M059J (cell line): Measurements from ENCODE around the gene CNIH4. TPM values are rescaled to one million over a fixed set of nuclear protein-coding genes. Genes with fewer than 3 reads are reported as not detected.

Experiments used
- DNase-seq: peaks from one replicate; pipeline ENCODE4 v3.0.0-alpha.2; 2012; ENCODE audit warnings: low read depth
- total RNA-seq: library from RNA; depleted of rRNA; stranded (reverse); fragments of >200 nt; shearing (Covaris generic); gene quantifications from 2 replicates; pipeline ENCODE4 v1.2.3, GENCODE V29; 2014; rRNA removed

Gene CNIH4
- 72.0 and 92.6 TPM in 2 replicates for total RNA-seq

- DNase-seq: peak; percentile 97
These were observed at the start of gene CNIH4 for GRCh38 chr1:224356685-224357625. Gene CNIH4 (plus strand): TSS chr1:224356879. CDS start chr1:224356925, 46 bp downstream.

- no peak for DNase-seq
These were observed 48.6 kb upstream of the CNIH4 start for GRCh38 chr1:224308064-224308463.

GRCh38 chr1:224311503-224311902 lies 45.2 kb upstream of the CNIH4 start:
- DNase-seq: peak; percentile 61

- DNase-seq: no peak
These were observed 44.7 kb upstream of the CNIH4 start for GRCh38 chr1:224312025-224312424.

- no peak for DNase-seq
These were observed 39.2 kb upstream of the CNIH4 start for GRCh38 chr1:224317383-224318045.

GRCh38 chr1:224321706-224322105 lies 35.0 kb upstream of the CNIH4 start:
- no peak for DNase-seq

GRCh38 chr1:224325959-224326358 lies 30.7 kb upstream of the CNIH4 start:
- DNase-seq: no peak

GRCh38 chr1:224328644-224329043 lies 28.0 kb upstream of the CNIH4 start:
- no peak for DNase-seq

- DNase-seq: no peak
These were observed 27.2 kb upstream of the CNIH4 start for GRCh38 chr1:224329484-224329841.

GRCh38 chr1:224329842-224330753 lies 26.6 kb upstream of the CNIH4 start, which contains the start of gene NVL:
Gene NVL (minus strand): TSS chr1:224330172. CDS start chr1:224330127, 45 bp downstream.
- DNase-seq: peak; percentile 92

GRCh38 chr1:224331326-224331725 lies 25.4 kb upstream of the CNIH4 start:
- DNase-seq: no peak

- no peak for DNase-seq
These were observed 24.9 kb upstream of the CNIH4 start for GRCh38 chr1:224331824-224332223.

GRCh38 chr1:224333309-224333926 lies 23.3 kb upstream of the CNIH4 start:
- peak; percentile 75 for DNase-seq

GRCh38 chr1:224333939-224334786 lies 22.5 kb upstream of the CNIH4 start:
- DNase-seq: peak; percentile 62

- no peak for DNase-seq
These were observed 18.4 kb upstream of the CNIH4 start for GRCh38 chr1:224338150-224338838.

- DNase-seq: no peak
These were observed 17.1 kb upstream of the CNIH4 start for GRCh38 chr1:224339442-224340033.

GRCh38 chr1:224340453-224341384 lies 16.0 kb upstream of the CNIH4 start:
- DNase-seq: peak; percentile 23

GRCh38 chr1:224343679-224344078 lies 13.0 kb upstream of the CNIH4 start:
- peak; percentile 31 for DNase-seq
